Spleen (tissue), 11 donors: ENCODE measurements around the gene DHRS4. TPM values are rescaled to one million over a fixed set of nuclear protein-coding genes. Genes with fewer than 3 reads are reported as not detected.
"Not testable (repeated sequence)": the region's sequence is repeated elsewhere in the genome, so short reads cannot be mapped to it uniquely, and the experiment has no call there.

Experiments
- DNase-seq: peaks from one replicate; pipeline ENCODE4 v3.0.0-alpha.2; 2020
- H3K27ac ChIP-seq, 8 donors: fragments of 200-600 bp; sonication (generic) in 7 of 8; 1 replicate in 4 of 8; 2 replicates in 4 of 8; pipeline versions ENCODE4 v1.5.0 to v1.8.0; 2016 to 2021; ENCODE audit warnings: inconsistent platforms in 4 of 8, mild to moderate bottlenecking in 4 of 8, moderate library complexity in 1 of 8
- H3K27me3 ChIP-seq, 7 donors: fragments of 200-600 bp; sonication (generic) in 6 of 7; replicated peaks in 1 of 7; 1 replicate in 4 of 7; 2 replicates in 3 of 7; pipeline versions ENCODE4 v1.5.0 to v1.8.0; 2016 to 2021; ENCODE audit warnings: inconsistent platforms in 3 of 7, mild to moderate bottlenecking in 1 of 7
- H3K36me3 ChIP-seq, 6 donors: fragments of 200-600 bp; sonication (generic) in 5 of 6; 1 replicate in 4 of 6; 2 replicates in 2 of 6; pipeline versions ENCODE4 v1.5.0 to v1.8.0; 2016 to 2021; ENCODE audit warnings: inconsistent platforms in 2 of 6
- H3K4me1 ChIP-seq, 6 donors: fragments of 200-600 bp; sonication (generic) in 5 of 6; 1 replicate in 3 of 6; 2 replicates in 3 of 6; pipeline versions ENCODE4 v1.5.0 to v1.8.0; 2016 to 2021; ENCODE audit warnings: inconsistent platforms in 3 of 6
- H3K4me3 ChIP-seq, 8 donors: fragments of 200-600 bp; sonication (generic) in 7 of 8; 1 replicate in 4 of 8; 2 replicates in 4 of 8; pipeline versions ENCODE4 v1.5.0 to v1.8.0; 2016 to 2021; ENCODE audit warnings: inconsistent platforms in 4 of 8, mild to moderate bottlenecking in 4 of 8, moderate library complexity in 2 of 8
- H3K9me3 ChIP-seq, 8 donors: fragments of 200-600 bp; sonication (generic) in 7 of 8; 1 replicate in 4 of 8; 2 replicates in 4 of 8; pipeline versions ENCODE4 v1.5.0 to v1.8.0; 2016 to 2021; ENCODE audit warnings: inconsistent platforms in 4 of 8
- WGBS, 5 donors: extraction: QIAGEN DNeasy Blood & Tissue Kit in 3 of 5; methylation state at CpG; one replicate each; pipeline versions ENCODE4 v1.1.5 to v1.1.7; 2013 to 2018; 5-methylcytosine and 5-hydroxymethylcytosine counted together
- intact Hi-C: fragments of 100-400 bp; cut with DNase I; formaldehyde crosslinking; loops from one replicate; pipeline ENCODE4 v1.15.0; 2023; ENCODE audit warnings: low total_unique reads
- polyA plus RNA-seq, 3 donors: library from polyadenylated mRNA; stranded (reverse); fragments of 200-250 nt; gene quantifications; one replicate each; pipeline ENCODE4 v1.2.1, GENCODE V29; 2013
- total RNA-seq, 7 donors: library from RNA; depleted of rRNA in 3 of 7; stranded (reverse); fragments of >200 nt in 3 of 7; fragmentation: NEBNext Ultra II Directional in 4 of 7; extraction: Animal tissue kit (Norgen Biotek cat#: 25700) in 4 of 7; gene quantifications; one replicate each; pipeline versions ENCODE4 v1.1.0 to v1.2.1, GENCODE V29; 2016 to 2021
- TF ChIP-seq, protein P1 (sequence below), 11 experiments: fragments of 200-600 bp in 7 of 11; fragments of 450-650 bp in 4 of 11; sonication (generic) in 4 of 11; IDR thresholded peaks in 8 of 11; conservative IDR thresholded peaks in 3 of 11; 1 replicate in 7 of 11; 2 replicates in 4 of 11; pipeline versions ENCODE4 v1.4.0 to v1.8.0; 2016 to 2021; ENCODE audit warnings: antibody characterized with exemption in 11 of 11, inconsistent platforms in 4 of 11, mild to moderate bottlenecking in 1 of 11
- donor health status: healthy with polysubstance abuse.
- donor health status: DM: no; HTN: no; CAD: no; lungs with moderate emphysema.
- donor health status: DM: no; HTN: no; CAD: no.
- donor health status: Bipolar disorder and iron deficiency.
- donor health status: healthy.
- donor health status: DM: no; HTN: no; CAD: no.
- donor health status: DM: yes; HTN: yes; CAD: no.

The DHRS4 gene
- total and polyA plus RNA-seq, 10 donors, result 15.5 to 59.9 (median 27.0) TPM

DNA sequence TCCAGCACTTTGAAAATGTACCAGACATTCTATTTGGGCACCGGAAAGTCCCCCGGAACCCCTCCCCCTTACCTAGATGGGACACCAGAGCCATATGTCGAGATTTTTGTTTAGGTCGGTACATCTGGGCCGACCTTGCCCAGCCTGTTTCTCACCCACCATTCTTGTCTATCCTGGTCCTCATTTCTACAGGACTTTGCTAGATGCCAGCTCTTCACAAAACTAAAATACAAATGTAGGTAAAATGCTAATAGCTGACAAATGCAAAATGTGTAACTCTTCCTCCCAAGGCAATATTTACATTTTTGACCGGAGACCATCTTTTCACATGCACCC is 677 bp downstream of the DHRS4 start:
- Histone ChIP-seq H3K4me1 (peaks cover 7 to 37% (median 30%) of the 10 kb centered on the region in 6 donors), H3K27ac (peak overlapping the region; percentile 81 to 91 (median 86)), H3K9me3 (peaks cover 0 to 11% (median 0%) of the 10 kb centered on the region in 8 donors), H3K4me3 (peak overlapping the region; percentile 53 to 96 (median 79)), H3K36me3 (peaks cover 0 to 29% (median 5%) of the 10 kb centered on the region in 6 donors)
- WGBS, 5 donors, result 13 to 18% (median 17%) methylated on average over 6 of the region's 6 CpGs
- DNase-seq, intact Hi-C loops, H3K27me3 ChIP-seq: not testable (repeated sequence)
- TF ChIP-seq, protein P1, sequence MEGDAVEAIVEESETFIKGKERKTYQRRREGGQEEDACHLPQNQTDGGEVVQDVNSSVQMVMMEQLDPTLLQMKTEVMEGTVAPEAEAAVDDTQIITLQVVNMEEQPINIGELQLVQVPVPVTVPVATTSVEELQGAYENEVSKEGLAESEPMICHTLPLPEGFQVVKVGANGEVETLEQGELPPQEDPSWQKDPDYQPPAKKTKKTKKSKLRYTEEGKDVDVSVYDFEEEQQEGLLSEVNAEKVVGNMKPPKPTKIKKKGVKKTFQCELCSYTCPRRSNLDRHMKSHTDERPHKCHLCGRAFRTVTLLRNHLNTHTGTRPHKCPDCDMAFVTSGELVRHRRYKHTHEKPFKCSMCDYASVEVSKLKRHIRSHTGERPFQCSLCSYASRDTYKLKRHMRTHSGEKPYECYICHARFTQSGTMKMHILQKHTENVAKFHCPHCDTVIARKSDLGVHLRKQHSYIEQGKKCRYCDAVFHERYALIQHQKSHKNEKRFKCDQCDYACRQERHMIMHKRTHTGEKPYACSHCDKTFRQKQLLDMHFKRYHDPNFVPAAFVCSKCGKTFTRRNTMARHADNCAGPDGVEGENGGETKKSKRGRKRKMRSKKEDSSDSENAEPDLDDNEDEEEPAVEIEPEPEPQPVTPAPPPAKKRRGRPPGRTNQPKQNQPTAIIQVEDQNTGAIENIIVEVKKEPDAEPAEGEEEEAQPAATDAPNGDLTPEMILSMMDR (IDR thresholded peaks at IDR 0.05 in 8 of 11, conservative IDR thresholded peaks at IDR 0.05 in 3 of 11), result peak in 5 of 11 experiments; percentile 4 to 43 (median 38)

DNA sequence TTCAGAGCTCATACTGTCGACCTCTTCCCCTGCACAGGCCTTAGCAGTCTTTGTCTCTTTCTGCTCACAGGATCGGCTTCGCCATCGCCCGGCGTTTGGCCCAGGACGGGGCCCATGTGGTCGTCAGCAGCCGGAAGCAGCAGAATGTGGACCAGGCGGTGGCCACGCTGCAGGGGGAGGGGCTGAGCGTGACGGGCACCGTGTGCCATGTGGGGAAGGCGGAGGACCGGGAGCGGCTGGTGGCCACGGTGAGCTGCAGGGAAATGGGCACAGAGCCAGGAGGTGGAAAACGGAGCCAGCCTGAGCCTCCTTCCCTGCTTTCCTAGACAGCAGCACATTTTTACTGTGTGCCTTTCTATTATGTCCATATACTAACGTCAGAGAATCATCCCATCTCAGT is 1.4 kb downstream of the DHRS4 start:
- H3K4me3 ChIP-seq, result peak overlapping the region in 2 of 8 donors; percentile 68 to 91

DNA sequence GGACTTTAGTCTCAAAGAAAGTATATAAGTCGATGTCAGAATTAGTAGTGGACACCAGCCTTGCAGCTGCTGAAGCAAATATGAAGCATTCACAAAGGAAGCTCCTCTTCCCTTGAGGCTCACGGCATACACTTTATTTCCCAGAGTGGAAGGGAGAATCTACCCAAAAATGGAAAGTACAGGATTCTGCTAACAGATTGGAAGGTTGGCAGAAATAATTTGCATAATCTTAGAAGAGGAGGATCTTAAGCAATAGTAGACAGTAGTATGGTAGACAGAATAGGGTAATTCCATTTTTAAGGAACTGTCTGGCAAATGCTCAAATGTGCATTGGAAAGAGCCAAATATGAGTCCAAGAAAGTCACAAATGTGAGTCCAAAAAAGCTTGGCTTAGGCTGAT is 2.2 kb downstream of the DHRS4 start:
- H3K9me3 ChIP-seq, H3K27ac ChIP-seq, H3K4me3 ChIP-seq, H3K27me3 ChIP-seq, DNase-seq, intact Hi-C loops: not testable (repeated sequence)
- WGBS, 5 donors, result 88 to 97% (median 94%) methylated on average over 2 of the region's 2 CpGs
- peaks cover 0 to 29% (median 5%) of the 10 kb centered on the region in 6 donors for H3K36me3 ChIP-seq
- H3K4me1 ChIP-seq, result peaks cover 7 to 37% (median 30%) of the 10 kb centered on the region in 6 donors

More for the DNA sequence above, 1.4 kb downstream of the DHRS4 start:
- intact Hi-C loops, H3K27me3 ChIP-seq, H3K9me3 ChIP-seq, H3K27ac ChIP-seq: not testable (repeated sequence)
- H3K36me3 ChIP-seq, result peaks cover 0 to 29% (median 5%) of the 10 kb centered on the region in 6 donors
- WGBS, 5 donors, result 66 to 83% (median 81%) methylated on average over 19 to 20 of the region's 20 CpGs
- DNase-seq, result peak; percentile 78
- H3K4me1 ChIP-seq, result peaks cover 7 to 37% (median 30%) of the 10 kb centered on the region in 6 donors

DNA sequence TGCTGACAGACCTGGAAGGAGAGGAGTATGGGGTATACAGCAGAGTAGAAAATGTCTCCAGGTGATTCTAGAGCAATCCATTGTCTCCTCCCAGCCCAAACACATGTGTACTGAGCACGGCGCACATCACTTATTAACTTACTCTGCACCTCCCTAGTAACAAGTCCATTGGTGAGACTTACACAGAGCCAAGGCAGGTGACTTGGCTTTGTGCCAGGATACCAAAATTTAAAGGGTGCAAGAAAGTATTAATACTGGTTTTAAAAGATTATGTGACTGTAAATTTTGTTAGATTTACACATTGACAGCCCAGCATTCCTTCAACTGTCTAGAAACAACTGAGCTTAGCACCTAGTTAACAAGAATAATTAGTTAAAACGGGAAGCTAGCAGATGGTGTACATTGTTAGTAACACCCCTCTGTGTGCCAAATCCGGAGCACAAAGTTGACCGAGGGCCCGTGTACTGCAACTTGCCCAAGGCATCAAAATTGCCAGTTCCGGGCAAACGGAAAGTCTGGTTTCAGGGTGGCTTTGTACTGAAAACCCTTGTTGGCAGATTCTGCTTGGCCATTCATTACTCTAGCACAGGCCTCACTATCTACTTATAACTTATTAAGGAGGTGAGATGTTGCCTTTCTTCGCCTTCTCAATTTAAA is 4.5 kb downstream of the DHRS4 start:
- Histone ChIP-seq H3K4me1 (peaks cover 3 to 18% (median 15%) of the 10 kb centered on the region in 6 donors), H3K36me3 (peaks cover 0 to 29% (median 5%) of the 10 kb centered on the region in 6 donors)
- H3K27ac ChIP-seq, DNase-seq, intact Hi-C loops, H3K9me3 ChIP-seq, H3K27me3 ChIP-seq, H3K4me3 ChIP-seq: not testable (repeated sequence)
- WGBS, 5 donors, result 91 to 96% (median 94%) methylated on average over 9 of the region's 9 CpGs

DNA sequence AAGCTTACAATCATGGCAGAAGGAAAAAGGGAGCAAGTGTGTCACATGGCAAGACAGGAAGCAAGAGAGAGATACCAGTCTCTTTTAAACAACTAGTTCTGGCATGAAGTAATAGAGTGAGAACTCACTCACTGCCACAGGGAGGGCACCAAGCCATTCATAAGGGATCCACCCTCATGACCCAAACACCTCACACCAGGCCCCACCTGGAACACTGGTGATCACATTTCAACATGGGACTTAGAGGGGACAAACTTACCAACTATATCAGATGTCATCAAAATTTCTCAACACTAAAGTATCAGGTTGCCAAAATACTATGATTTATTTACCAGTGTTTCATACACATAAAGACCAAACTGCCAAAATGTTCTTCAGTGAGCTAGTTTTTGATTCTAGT is 7.3 kb downstream of the DHRS4 start:
- H3K27me3 ChIP-seq, H3K27ac ChIP-seq, H3K9me3 ChIP-seq, H3K4me1 ChIP-seq, H3K4me3 ChIP-seq, DNase-seq, intact Hi-C loops: not testable (repeated sequence)
- H3K36me3 ChIP-seq, result peaks cover 0 to 24% (median 5%) of the 10 kb centered on the region in 6 donors

DNA sequence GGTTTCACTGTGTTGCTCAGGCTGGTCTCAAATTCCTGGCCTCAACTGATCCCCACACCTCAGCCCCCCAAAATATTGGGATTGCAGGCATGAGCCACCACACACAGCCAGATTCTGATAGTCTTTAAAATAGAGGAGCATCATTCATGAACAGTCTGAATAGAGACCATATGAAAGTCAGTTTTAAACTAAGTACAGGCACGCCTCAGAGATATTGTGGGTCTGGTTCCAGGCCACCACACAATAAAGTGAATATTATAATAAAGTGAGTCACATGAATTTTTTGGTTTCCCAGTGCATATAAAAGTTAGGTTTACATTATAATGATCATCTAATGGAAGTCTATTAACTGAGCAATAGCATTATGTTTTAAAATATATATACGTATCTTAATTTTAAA is 8.1 kb downstream of the DHRS4 start:
- H3K36me3 ChIP-seq, result peaks cover 0 to 16% (median 1%) of the 10 kb centered on the region in 6 donors
- H3K27me3 ChIP-seq, DNase-seq, H3K27ac ChIP-seq, H3K4me3 ChIP-seq, H3K9me3 ChIP-seq, intact Hi-C loops, H3K4me1 ChIP-seq: not testable (repeated sequence)
- 17 to 100% (median 88%) methylated on average over 1 of the region's 2 CpGs for WGBS, 5 donors

DNA sequence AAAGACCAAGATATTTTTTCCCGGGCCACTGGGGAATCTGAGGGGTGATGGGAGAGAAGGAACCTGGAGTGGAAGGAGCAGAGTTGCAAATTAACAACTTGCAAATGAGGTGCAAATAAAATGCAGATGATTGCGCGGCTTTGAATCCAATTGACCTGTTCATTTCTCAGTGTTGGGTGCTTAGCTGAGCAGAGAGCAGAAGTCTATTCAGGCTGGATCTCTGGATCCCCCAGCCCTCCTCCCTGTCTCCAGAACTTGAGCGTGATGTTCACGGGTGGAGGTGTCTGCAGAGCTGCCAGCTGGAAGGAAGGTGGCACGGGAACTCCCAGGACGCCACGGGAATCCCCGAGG is 15.5 kb downstream of the DHRS4 start:
- peak overlapping the region in 2 of 8 donors; percentile 72 to 80 for H3K27ac ChIP-seq
- 57 to 82% (median 73%) methylated on average over 1 of the region's 9 CpGs; no CpG with 5 or more reads in 1 of the 5 donors for WGBS, 5 donors
- H3K36me3 ChIP-seq, DNase-seq, H3K4me1 ChIP-seq, intact Hi-C loops, H3K9me3 ChIP-seq, H3K27me3 ChIP-seq: not testable (repeated sequence)
- peak overlapping the region in 2 of 8 donors; percentile 47 to 73 for H3K4me3 ChIP-seq
